Endometrial microvascular endothelial cells (primary cell): Measurements from ENCODE around the gene SECISBP2L. TPM values are rescaled to one million over a fixed set of nuclear protein-coding genes. Genes with fewer than 3 reads are reported as not detected.

Source experiments
- in situ Hi-C: cut with HindIII; loops from 2 replicates; pipeline ENCODE4 v1.10.0; 2017; ENCODE audit warnings: low sequenced_read_pairs, low pct_unique_long_range_greater_than_20kb; ENCODE audit errors: inconsistent ontology term
- total RNA-seq: library from RNA; depleted of rRNA; stranded (reverse); fragments of >200 nt; gene quantifications from one replicate; pipeline ENCODE4 v1.2.3, GENCODE V29; 2015; ENCODE audit errors: inconsistent ontology term

Gene SECISBP2L
- total RNA-seq, 1 donor from 2014 or later: 28.0 TPM

DNA sequence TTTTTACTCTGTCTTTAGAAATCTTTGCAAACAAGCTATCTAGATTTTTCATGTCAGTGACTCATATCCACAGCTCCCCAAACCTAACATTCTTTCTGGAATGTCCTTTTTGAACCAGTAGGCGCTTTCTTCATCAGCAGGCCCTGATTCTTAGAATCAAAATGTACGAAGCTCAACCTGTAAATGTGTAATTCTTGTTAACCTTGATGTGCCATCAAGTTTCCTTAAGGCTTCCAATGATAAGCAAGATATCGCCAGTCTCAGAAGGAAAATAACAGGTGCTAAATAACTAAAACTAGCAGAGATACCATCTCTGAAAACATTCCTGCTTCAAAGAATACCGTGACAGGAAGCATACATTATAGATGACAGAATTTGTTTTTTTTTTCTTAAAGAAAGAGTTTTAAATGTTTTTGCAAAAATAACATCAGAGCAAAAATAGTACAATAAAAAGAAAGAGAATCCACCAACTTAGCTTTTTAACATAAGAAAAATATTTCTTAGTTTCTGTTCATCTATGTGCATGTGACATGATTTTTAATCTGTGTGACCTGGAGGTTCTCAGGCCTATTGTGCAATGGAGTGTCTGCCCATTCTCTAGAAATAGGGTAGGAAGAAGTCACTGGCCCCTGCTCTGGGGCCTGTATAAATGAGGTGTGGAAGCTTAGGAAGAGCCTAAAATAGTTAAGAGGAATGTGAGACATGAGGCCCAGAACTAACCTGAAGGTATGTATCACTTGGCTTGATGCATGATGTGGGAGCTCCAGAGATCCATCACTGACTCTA, 14.7 kb upstream of the SECISBP2L start:
- in situ Hi-C loops: no loop called here

- in situ Hi-C loops: no loop called here
Observed at GRCh38 chr15:49059491-49059890, 13.2 kb upstream of the SECISBP2L start.

GRCh38 chr15:49058559-49058958, 12.3 kb upstream of the SECISBP2L start:
- in situ Hi-C loops: no loop called here

- in situ Hi-C loops: no loop called here
Observed at GRCh38 chr15:49055630-49056029, 9.4 kb upstream of the SECISBP2L start.

- in situ Hi-C loops: no loop called here
Observed at GRCh38 chr15:49052662-49053061, 6.4 kb upstream of the SECISBP2L start.

DNA sequence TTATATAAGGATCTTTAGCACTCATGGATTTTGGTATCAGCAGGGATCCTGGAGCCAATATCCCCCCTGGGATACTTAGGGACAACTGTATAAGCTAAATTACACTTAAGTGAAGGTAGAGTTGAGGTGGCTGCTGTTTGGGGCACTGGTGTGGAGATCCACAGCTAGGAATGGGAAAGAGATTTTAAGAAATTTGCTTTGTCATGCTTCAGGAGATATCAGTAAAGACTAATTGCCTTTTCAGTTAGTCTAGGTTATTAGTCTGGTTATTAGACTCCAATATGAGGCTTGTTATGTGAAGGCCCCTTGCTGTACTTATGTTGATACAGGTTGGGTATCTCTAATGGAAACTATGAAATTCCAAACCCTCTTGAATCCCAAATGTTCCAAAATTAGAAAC, 1.2 kb upstream of the SECISBP2L start:
- in situ Hi-C loops: loop anchor here (25.0 kb wide), 1 partner anchor 90 kb away; no protein-coding TSS in a partner anchor

DNA sequence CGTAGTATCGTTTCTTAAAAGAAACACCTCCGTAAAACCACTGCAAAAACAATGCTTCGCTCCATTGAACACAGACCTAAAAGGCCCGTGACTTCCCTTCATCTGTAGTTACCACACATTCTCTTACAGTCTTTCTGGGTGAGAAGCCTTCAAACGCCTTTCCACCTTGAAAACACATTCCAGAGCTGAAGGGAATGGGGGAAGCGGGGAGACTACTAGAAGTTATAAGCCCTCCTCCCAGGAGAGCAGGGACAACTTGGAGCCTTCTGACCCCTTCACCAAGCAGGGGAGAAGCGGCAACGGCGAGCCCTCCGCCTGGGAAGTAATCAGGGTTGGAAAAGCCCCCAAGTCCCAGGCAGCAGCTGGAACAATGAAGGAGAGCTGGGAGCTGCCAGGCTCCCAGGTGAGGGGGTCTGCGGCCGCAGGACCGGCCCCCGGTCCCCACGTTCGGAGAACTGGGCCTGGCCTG, 461 bp downstream of the SECISBP2L start:
- in situ Hi-C loops: loop anchor here (25.0 kb wide), 1 partner anchor 92 kb away; no protein-coding TSS in a partner anchor

DNA sequence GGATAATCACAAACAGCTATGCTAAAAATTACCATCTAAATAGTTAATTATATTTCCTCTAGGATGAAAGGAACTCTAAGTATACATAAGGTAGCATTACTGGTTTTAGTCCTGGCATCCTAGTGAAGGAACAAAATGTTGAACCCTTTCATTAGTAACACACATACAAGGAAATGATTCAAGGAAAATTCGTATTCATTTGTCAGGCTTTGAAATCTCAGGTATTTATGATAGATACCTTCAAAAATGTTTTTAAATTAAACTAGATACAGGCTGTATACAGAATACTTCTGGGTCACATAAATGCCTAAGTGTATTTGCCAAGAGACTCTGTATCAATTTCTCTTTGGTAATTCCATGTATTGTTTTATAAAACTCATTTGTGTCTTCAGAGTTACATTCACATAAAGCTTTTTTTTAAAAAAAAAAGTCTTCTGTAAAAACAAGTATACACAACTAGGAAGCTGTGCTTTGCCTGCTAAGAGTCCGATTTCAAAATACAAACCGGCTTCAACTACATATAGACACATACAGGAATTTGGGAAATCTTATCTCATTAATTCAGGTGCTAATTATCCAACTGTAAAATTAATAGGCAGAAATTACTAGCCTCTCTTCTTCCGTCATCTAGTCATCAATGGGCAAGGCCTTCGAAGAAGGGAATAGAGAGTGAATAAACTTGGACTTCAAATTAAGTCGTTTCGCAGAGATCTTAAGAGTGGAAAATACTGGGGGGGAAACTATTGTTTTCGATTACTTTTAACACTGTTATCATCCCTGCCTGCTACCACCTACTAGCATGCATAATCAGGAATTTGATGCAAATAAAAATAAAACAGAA, 1.3 kb downstream of the SECISBP2L start:
- in situ Hi-C loops: loop anchor here (25.0 kb wide), 1 partner anchor 92 kb away; no protein-coding TSS in a partner anchor

DNA sequence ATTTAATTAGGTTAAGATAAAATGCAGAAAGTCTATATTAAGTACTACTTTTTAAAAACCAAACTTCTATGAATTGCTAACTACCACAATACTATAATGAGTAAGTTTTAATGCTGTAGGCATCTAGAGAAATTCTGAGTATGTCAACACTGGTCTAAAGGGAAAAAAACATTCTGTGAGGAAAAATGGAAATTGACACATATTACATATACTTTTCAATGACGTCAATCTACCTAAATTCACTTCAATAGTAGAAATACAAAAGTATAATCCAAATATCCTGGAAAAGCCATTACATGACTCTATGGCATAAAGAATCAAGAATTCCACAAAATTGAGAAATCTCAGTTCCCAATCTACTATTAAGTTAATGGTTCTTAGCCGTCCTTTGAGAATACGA, 2.2 kb downstream of the SECISBP2L start:
- in situ Hi-C loops: loop anchor here (25.0 kb wide), 1 partner anchor 93 kb away; no protein-coding TSS in a partner anchor

DNA sequence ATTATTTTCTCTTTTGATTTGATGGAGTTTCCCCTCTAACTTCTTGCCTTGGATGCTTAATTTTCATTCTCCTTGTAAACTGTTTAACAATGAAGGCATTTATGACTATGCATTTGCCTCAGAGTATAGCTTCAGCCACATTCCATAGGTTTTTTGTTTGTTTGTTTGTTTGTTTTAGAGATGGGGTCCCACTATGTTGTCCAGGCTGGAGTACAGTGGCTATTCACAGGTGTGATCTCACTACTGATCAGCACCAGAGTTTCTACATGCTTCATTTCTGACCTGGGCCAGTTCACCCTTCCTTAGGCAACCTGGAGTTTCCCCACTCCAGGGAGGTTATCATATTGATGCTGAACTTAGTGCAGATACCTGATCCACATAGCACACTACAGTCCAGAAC, 4.1 kb downstream of the SECISBP2L start:
- in situ Hi-C loops: loop anchor here (25.0 kb wide), 1 partner anchor 95 kb away; no protein-coding TSS in a partner anchor

GRCh38 chr15:49041426-49041825, 4.8 kb downstream of the SECISBP2L start:
- in situ Hi-C loops: loop anchor here (25.0 kb wide), 1 partner anchor 96 kb away; no protein-coding TSS in a partner anchor

- in situ Hi-C loops: loop anchor here (25.0 kb wide), 1 partner anchor 97 kb away; no protein-coding TSS in a partner anchor
Observed at GRCh38 chr15:49040151-49040550, 6.1 kb downstream of the SECISBP2L start.

GRCh38 chr15:49038382-49038781, 7.9 kb downstream of the SECISBP2L start:
- in situ Hi-C loops: loop anchor here (25.0 kb wide), 1 partner anchor 99 kb away; no protein-coding TSS in a partner anchor

GRCh38 chr15:49037546-49037940, 8.7 kb downstream of the SECISBP2L start:
- in situ Hi-C loops: loop anchor here (25.0 kb wide), 1 partner anchor 100 kb away; no protein-coding TSS in a partner anchor

GRCh38 chr15:49036650-49037545, 9.3 kb downstream of the SECISBP2L start:
- in situ Hi-C loops: loop anchor here (25.0 kb wide), 1 partner anchor 100 kb away; no protein-coding TSS in a partner anchor

- in situ Hi-C loops: loop anchor here (25.0 kb wide), 1 partner anchor 101 kb away; no protein-coding TSS in a partner anchor
Observed at GRCh38 chr15:49035825-49036224, 10.4 kb downstream of the SECISBP2L start.

DNA sequence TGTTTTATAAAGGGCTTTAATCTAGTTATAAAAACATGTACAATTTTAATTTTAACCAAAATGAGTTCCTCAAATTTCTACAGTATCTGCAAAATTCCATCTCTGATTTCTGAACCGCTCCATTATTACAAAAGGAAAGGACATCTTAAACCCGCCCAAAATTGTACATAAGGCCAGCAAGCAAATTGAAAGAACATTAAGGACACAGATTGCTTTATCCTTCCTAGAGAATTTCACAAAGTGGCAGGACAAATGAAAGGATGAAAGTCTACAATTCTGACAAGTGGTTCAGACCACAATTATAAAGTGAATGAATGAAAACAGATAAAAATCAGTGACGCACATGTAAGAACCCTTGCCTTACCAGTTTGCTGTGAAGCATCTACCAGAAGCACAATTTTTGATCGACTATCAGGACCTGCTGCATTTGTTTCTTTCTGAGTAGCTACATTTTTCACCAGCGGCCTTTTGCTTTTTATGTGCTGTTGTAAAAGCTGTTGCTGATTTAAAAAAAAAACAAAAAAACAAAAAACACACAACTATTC, 13.6 kb downstream of the SECISBP2L start:
- in situ Hi-C loops: loop anchor here (25.0 kb wide), 1 partner anchor 105 kb away; no protein-coding TSS in a partner anchor

- in situ Hi-C loops: loop anchor here (25.0 kb wide), 1 partner anchor 105 kb away; no protein-coding TSS in a partner anchor
Observed at GRCh38 chr15:49031804-49032203, 14.4 kb downstream of the SECISBP2L start.
